ENCODE results near the gene BATF. TPM values are rescaled to one million over a fixed set of nuclear protein-coding genes. Genes with fewer than 3 reads are reported as not detected.

The BATF gene
- total and polyA plus RNA-seq, 2 donors from 2014 or later, result 1.6 to 3.7 TPM

DNA sequence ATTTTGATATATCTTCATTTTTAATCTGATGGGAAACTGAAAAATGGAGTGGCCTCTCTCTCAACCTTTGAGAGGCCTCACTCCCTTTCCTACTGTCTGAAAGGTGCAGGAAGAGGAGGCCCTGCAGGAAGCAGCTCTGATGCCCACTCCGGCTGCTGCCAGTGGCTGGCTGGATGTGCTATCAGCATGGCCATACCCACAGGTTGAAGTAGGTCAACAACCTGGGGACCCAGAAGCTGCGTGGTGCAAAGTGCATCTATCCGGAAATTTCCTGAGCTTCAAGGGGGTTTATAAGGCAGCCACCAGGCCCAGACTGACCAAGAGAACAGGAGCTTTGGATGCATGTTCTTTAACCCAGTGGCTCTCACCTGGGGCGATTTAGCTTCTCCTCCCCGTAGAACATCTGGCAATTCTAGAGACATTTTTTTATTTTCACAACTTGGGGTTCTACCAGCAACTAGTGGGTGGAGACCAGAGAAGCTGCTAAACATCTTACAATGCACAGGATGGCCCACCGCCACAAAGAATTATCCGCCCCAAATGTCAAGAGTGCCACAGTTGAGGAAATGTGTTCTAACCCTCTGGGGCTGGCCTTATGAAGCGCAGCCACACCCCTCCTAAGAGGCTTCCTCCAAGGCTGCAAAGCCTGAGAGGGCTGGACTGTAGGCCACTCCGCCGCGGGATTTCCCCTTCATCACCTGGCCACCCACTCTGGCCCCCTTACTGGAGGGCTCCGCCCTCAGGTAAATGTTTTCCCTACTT is 8.2 kb upstream of the BATF start:
- DNase-seq (no peak), FAIRE-seq (no peak)
- H3K9ac ChIP-seq (ENCODE audit: low read length in 3 of 3), result no peak overlapping the region
- no peaks in the 10 kb centered on the region for H3K36me3 ChIP-seq (ENCODE audit: control insufficient read depth in 2 of 3, insufficient read depth in 3 of 3, low read length in 3 of 3)
- intact Hi-C loops (cut with DNase I), result no loop called here
- TF ChIP-seq, protein P1, sequence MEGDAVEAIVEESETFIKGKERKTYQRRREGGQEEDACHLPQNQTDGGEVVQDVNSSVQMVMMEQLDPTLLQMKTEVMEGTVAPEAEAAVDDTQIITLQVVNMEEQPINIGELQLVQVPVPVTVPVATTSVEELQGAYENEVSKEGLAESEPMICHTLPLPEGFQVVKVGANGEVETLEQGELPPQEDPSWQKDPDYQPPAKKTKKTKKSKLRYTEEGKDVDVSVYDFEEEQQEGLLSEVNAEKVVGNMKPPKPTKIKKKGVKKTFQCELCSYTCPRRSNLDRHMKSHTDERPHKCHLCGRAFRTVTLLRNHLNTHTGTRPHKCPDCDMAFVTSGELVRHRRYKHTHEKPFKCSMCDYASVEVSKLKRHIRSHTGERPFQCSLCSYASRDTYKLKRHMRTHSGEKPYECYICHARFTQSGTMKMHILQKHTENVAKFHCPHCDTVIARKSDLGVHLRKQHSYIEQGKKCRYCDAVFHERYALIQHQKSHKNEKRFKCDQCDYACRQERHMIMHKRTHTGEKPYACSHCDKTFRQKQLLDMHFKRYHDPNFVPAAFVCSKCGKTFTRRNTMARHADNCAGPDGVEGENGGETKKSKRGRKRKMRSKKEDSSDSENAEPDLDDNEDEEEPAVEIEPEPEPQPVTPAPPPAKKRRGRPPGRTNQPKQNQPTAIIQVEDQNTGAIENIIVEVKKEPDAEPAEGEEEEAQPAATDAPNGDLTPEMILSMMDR (IDR thresholded peaks at IDR 0.05; ENCODE audit: borderline replicate concordance, extremely low read depth, insufficient read depth), result no peak
- H3K4me3 ChIP-seq (ENCODE audit: low read length in 3 of 3), result no peak overlapping the region
- H3K4me1 ChIP-seq (ENCODE audit: control insufficient read depth in 2 of 3, insufficient read depth in 2 of 3, low read depth in 1 of 3, low read length in 3 of 3), result no peaks in the 10 kb centered on the region
- no peak overlapping the region for H3K27ac ChIP-seq (ENCODE audit: low read depth in 2 of 2, low read length in 2 of 2)
- peaks cover 0 to 2% (median 0%) of the 10 kb centered on the region in 3 donors for H3K9me3 ChIP-seq (ENCODE audit: control insufficient read depth in 2 of 3, insufficient read depth in 1 of 3, low read length in 3 of 3)
- H3K27me3 ChIP-seq (ENCODE audit: control insufficient read depth, insufficient read depth, low read length), result no peaks in the 10 kb centered on the region

DNA sequence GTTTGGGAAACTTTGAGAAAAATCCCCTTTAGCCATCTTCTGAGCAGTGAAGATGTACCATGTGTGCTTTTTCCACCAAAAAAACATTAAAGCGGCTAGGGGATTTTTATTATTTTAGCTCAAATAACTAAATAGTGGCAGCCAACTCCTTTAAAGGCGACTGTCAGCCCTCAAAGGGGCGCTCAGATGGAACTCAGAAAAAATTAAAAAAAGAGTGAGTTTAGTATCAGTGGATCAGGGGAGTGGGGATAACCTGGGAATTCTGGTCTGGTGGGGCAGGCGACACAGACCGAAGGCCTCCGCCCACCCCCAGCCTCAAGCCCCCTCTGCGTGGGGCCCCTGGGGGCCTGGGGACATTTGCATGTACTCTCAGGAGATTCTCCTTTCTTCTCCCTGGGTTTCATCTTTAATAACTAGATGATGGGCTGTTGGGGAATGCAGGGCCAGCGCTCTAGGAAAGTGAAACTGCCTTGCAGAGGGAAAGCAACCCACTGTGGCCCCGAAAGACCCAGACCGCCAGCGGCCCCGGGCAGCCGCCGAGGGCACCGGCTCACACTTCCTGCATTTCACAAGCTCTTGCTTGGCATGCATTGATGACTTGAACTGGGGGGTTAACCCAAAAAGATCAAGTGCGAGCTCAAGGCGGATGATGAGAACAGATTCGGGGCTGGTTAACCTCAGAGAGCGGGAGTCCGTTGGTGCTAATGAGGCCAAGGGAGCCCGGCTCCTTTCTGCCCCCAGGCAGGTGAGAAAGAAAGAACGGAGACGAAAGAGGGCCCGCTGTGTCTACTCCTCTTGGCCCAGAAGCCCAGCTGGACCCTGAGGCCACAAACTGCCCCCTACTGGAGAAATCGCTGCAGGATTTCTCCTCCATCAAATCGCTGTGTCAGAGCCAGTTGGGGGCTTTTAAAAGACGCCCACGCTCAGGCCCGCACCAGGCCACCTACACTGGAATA is 7.3 kb upstream of the BATF start:
- no peaks in the 10 kb centered on the region for H3K27me3 ChIP-seq (ENCODE audit: control insufficient read depth, insufficient read depth, low read length)
- no peaks in the 10 kb centered on the region for H3K36me3 ChIP-seq (ENCODE audit: control insufficient read depth in 2 of 3, insufficient read depth in 3 of 3, low read length in 3 of 3)
- H3K9ac ChIP-seq (ENCODE audit: low read length in 3 of 3), result peak overlapping the region in 1 of 3 donors; percentile 57
- peak in 3 of 5 donors; percentile 27 to 36 (median 33) for DNase-seq
- FAIRE-seq, result no peak
- TF ChIP-seq, protein P1 (IDR thresholded peaks at IDR 0.05; ENCODE audit: borderline replicate concordance, extremely low read depth, insufficient read depth), result no peak
- H3K4me3 ChIP-seq (ENCODE audit: low read length in 3 of 3), result peak overlapping the region in 1 of 3 donors; percentile 64
- no peak overlapping the region for H3K27ac ChIP-seq (ENCODE audit: low read depth in 2 of 2, low read length in 2 of 2)
- H3K4me1 ChIP-seq (ENCODE audit: control insufficient read depth in 2 of 3, insufficient read depth in 2 of 3, low read depth in 1 of 3, low read length in 3 of 3), result no peaks in the 10 kb centered on the region
- peaks cover 0 to 2% (median 0%) of the 10 kb centered on the region in 3 donors for H3K9me3 ChIP-seq (ENCODE audit: control insufficient read depth in 2 of 3, insufficient read depth in 1 of 3, low read length in 3 of 3)
- intact Hi-C loops (cut with DNase I), result no loop called here

DNA sequence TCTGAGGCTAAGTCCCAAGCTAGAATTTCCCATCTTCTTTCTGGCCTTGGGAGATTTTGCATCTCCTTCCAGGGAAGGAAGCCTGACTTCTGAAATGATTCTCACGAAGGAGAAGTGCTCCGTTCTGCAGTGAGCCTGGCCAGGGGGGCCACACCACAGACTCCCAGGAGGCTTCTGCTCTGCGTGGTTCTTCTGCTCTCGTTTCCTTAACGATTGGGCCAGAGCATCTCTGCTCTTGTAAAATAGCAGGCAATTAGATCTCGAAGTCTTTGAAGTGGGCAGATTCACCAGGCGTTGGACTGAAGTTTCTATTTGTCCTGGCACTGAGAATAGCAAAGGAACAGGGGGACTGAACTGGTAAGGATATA is 6.7 kb upstream of the BATF start:
- no peak for DNase-seq
- no peaks in the 10 kb centered on the region for H3K36me3 ChIP-seq (ENCODE audit: control insufficient read depth in 2 of 3, insufficient read depth in 3 of 3, low read length in 3 of 3)
- FAIRE-seq, result no peak
- peak overlapping the region in 1 of 3 donors; percentile 57 for H3K9ac ChIP-seq (ENCODE audit: low read length in 3 of 3)
- TF ChIP-seq, protein P1 (IDR thresholded peaks at IDR 0.05; ENCODE audit: borderline replicate concordance, extremely low read depth, insufficient read depth), result no peak
- H3K27me3 ChIP-seq (ENCODE audit: control insufficient read depth, insufficient read depth, low read length), result no peaks in the 10 kb centered on the region
- H3K4me3 ChIP-seq (ENCODE audit: low read length in 3 of 3), result peak overlapping the region in 1 of 3 donors; percentile 64
- H3K4me1 ChIP-seq (ENCODE audit: control insufficient read depth in 2 of 3, insufficient read depth in 2 of 3, low read depth in 1 of 3, low read length in 3 of 3), result no peaks in the 10 kb centered on the region
- H3K9me3 ChIP-seq (ENCODE audit: control insufficient read depth in 2 of 3, insufficient read depth in 1 of 3, low read length in 3 of 3), result peaks cover 0 to 2% (median 0%) of the 10 kb centered on the region in 3 donors
- no peak overlapping the region for H3K27ac ChIP-seq (ENCODE audit: low read depth in 2 of 2, low read length in 2 of 2)
- intact Hi-C loops (cut with DNase I), result no loop called here

All from kidney (tissue), 14 donors.